DOHH2 (cell line): ENCODE measurements around the gene CIC.

Experiments
- H3F3A ChIP-seq: fragments of 200-600 bp; sonication (generic), shearing (Covaris generic); 2 replicates; pipeline ENCODE4 v1.6.0; 2016; ENCODE audit warnings: antibody characterized with exemption, mild to moderate bottlenecking; ENCODE audit not compliant: control insufficient read depth, insufficient read depth
- H3K27ac ChIP-seq: fragments of 200-600 bp; sonication (generic); 2 replicates; pipeline ENCODE4 v1.5.1; 2014; ENCODE audit warnings: low read depth, mild to moderate bottlenecking, low read length, moderate library complexity
- H3K27me3 ChIP-seq: fragments of 200-600 bp; sonication (generic); 2 replicates; pipeline ENCODE4 v1.6.1; 2014; ENCODE audit warnings: mild to moderate bottlenecking, low read length, mixed read lengths; ENCODE audit not compliant: control insufficient read depth
- H3K36me3 ChIP-seq: fragments of 200-600 bp; sonication (generic); 2 replicates; pipeline ENCODE4 v1.6.1; 2014; ENCODE audit warnings: mild to moderate bottlenecking, low read length, moderate library complexity, mixed read lengths; ENCODE audit not compliant: control insufficient read depth
- H3K4me1 ChIP-seq: fragments of 200-600 bp; sonication (generic); 2 replicates; pipeline ENCODE4 v1.6.1; 2014; ENCODE audit warnings: mild to moderate bottlenecking, low read length, mixed read lengths; ENCODE audit not compliant: control insufficient read depth
- H3K4me2 ChIP-seq: fragments of 200-600 bp; sonication (generic); 2 replicates; pipeline ENCODE4 v1.6.0; 2014; ENCODE audit warnings: mild to moderate bottlenecking, low read length, moderate library complexity
- H3K4me3 ChIP-seq: fragments of 200-600 bp; sonication (generic); 2 replicates; pipeline ENCODE4 v1.5.1; 2014; ENCODE audit warnings: mild to moderate bottlenecking, low read length, mixed read lengths
- H3K79me2 ChIP-seq: fragments of 200-600 bp; sonication (generic); 2 replicates; pipeline ENCODE4 v1.6.1; 2014; ENCODE audit warnings: mild to moderate bottlenecking, low read length, mixed read lengths; ENCODE audit not compliant: control insufficient read depth
- H3K9me2 ChIP-seq: fragments of 200-600 bp; sonication (generic); replicated peaks from 2 replicates; pipeline ENCODE4 v1.6.1; 2014; ENCODE audit warnings: mild to moderate bottlenecking, low read length, mixed read lengths; ENCODE audit not compliant: control insufficient read depth
- H3K9me3 ChIP-seq: fragments of 200-600 bp; sonication (generic); 2 replicates; pipeline ENCODE4 v1.6.1; 2014; ENCODE audit warnings: antibody characterized with exemption, low read length, mixed read lengths; ENCODE audit not compliant: control insufficient read depth, insufficient read depth
- H4K20me1 ChIP-seq: fragments of 200-600 bp; sonication (generic); 2 replicates; pipeline ENCODE4 v1.6.0; 2014; ENCODE audit warnings: low read depth, mild to moderate bottlenecking, antibody characterized with exemption, low read length, moderate library complexity; ENCODE audit not compliant: control insufficient read depth, insufficient read depth
- CTCF ChIP-seq: fragments of 200-600 bp; sonication (generic); IDR thresholded peaks from one replicate; pipeline ENCODE4 v1.5.1; 2014; ENCODE audit warnings: antibody characterized with exemption, mild to moderate bottlenecking, low read depth, low read length; ENCODE audit not compliant: poor library complexity, severe bottlenecking
- EZH2phosphoT487 ChIP-seq: fragments of 200-600 bp; sonication (generic); IDR thresholded peaks from 2 replicates; pipeline ENCODE4 v1.6.1; 2017; ENCODE audit warnings: borderline replicate concordance, mild to moderate bottlenecking, antibody characterized with exemption, low read length, moderate library complexity, mixed read lengths

The CIC gene

GRCh38 chr19:42233678-42234292 lies 35.3 kb upstream of the CIC start:
- H3K27me3 ChIP-seq, result no peaks in the 10 kb centered on the region
- H3K27ac ChIP-seq, result no peak overlapping the region
- no peak for TF ChIP-seq CTCF
- no peak for TF ChIP-seq EZH2phosphoT487
- H3K79me2 ChIP-seq, result peaks cover 28% of the 10 kb centered on the region
- peaks cover 82% of the 10 kb centered on the region for H3K36me3 ChIP-seq
- H3K4me2 ChIP-seq, result no peak overlapping the region
- H4K20me1 ChIP-seq, result 0 out of 2 replicates have a peak, but pooled peaks cover 5% of the 10 kb centered on the region
- H3K9me2 ChIP-seq, result no peaks in the 10 kb centered on the region
- H3F3A ChIP-seq, result peaks cover 13% of the 10 kb centered on the region
- no peak overlapping the region for H3K4me3 ChIP-seq
- H3K4me1 ChIP-seq, result no peaks in the 10 kb centered on the region
- H3K9me3 ChIP-seq, result no peaks in the 10 kb centered on the region

GRCh38 chr19:42234364-42234763 lies 34.7 kb upstream of the CIC start:
- H3K9me2 ChIP-seq, result no peaks in the 10 kb centered on the region
- TF ChIP-seq CTCF (no peak), EZH2phosphoT487 (no peak)
- H4K20me1 ChIP-seq, result 0 out of 2 replicates have a peak, but pooled peaks cover 5% of the 10 kb centered on the region
- no peak overlapping the region for H3K4me2 ChIP-seq
- peaks cover 2% of the 10 kb centered on the region; the same call in 1 of the 2 replicates for H3K4me1 ChIP-seq
- H3K27ac ChIP-seq, result no peak overlapping the region
- no peaks in the 10 kb centered on the region for H3K27me3 ChIP-seq
- peaks cover 13% of the 10 kb centered on the region for H3F3A ChIP-seq
- peaks cover 82% of the 10 kb centered on the region for H3K36me3 ChIP-seq
- H3K79me2 ChIP-seq, result peaks cover 31% of the 10 kb centered on the region
- H3K4me3 ChIP-seq, result no peak overlapping the region
- no peaks in the 10 kb centered on the region for H3K9me3 ChIP-seq

- Histone ChIP-seq H3K4me3 (no peak overlapping the region), H3K4me1 (peaks cover 10% of the 10 kb centered on the region), H3K9me2 (no peaks in the 10 kb centered on the region), H3F3A (peaks cover 13% of the 10 kb centered on the region), H3K27ac (no peak overlapping the region), H3K4me2 (no peak overlapping the region), H3K9me3 (no peaks in the 10 kb centered on the region), H3K79me2 (peaks cover 39% of the 10 kb centered on the region), H3K27me3 (no peaks in the 10 kb centered on the region), H3K36me3 (peaks cover 82% of the 10 kb centered on the region), H4K20me1 (0 out of 2 replicates have a peak, but pooled peaks cover 5% of the 10 kb centered on the region)
- TF ChIP-seq CTCF (no peak), EZH2phosphoT487 (no peak)
Observed at GRCh38 chr19:42235181-42235580, 33.9 kb upstream of the CIC start.
